Measurements from ENCODE around the gene BSND.

DNA sequence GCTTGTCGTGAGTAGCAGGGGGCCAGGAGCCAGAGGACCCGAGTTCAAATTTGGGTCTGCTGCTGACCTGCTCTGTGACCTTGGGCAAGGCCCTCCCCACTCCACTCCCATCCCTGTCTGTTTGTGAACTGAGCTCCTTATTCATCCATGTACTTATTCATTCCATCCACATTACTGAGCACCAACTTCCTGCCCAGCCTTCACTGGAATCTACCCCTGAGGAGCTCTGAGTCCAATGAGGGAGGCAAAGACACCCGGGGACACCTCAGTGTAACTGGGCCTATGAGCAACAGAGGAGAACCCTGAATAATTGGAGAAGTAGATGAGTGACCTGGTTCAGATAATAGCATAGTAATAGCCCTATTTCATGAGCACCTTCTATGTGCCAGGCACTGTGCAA is 8.9 kb downstream of the BSND start:
- no peak for TF ChIP-seq EZH2 (IDR thresholded peaks at IDR 0.05; ENCODE audit: borderline replicate concordance, low read depth, low read length, poor library complexity, severe bottlenecking)
- TF ChIP-seq CTCF (conservative IDR thresholded peaks at IDR 0.05; ENCODE audit: low read depth, low read length): no peak
